Type B pancreatic cell (in vitro differentiated cells): ENCODE measurements around the gene ANK3. TPM values are rescaled to one million over a fixed set of nuclear protein-coding genes. Genes with fewer than 3 reads are reported as not detected.

Experiments
- DNase-seq: peaks from one replicate; pipeline ENCODE4 v3.0.0; 2021; ENCODE audit warnings: mixed read lengths; ENCODE audit not compliant: unreplicated experiment; ENCODE audit errors: extremely low spot score
- H3K27ac Mint-ChIP-seq: 2 replicates; pipeline ENCODE4 v1.8.0; 2021; ENCODE audit warnings: mild to moderate bottlenecking, mixed read lengths
- H3K27me3 Mint-ChIP-seq: 2 replicates; pipeline ENCODE4 v1.8.0; 2021; ENCODE audit warnings: mixed read lengths
- H3K36me3 Mint-ChIP-seq: 2 replicates; pipeline ENCODE4 v1.8.0; 2021; ENCODE audit warnings: mixed read lengths
- H3K4me1 Mint-ChIP-seq: one replicate; pipeline ENCODE4 v1.8.0; 2021; ENCODE audit warnings: mixed read lengths; ENCODE audit not compliant: unreplicated experiment
- H3K4me3 Mint-ChIP-seq: 2 replicates; pipeline ENCODE4 v1.8.0; 2021; ENCODE audit warnings: mild to moderate bottlenecking, mixed read lengths
- H3K9me3 Mint-ChIP-seq: 2 replicates; pipeline ENCODE4 v1.8.0; 2021; ENCODE audit warnings: mixed read lengths
- CTCF ChIP-seq: fragments of 200-600 bp; sonication (generic); conservative IDR thresholded peaks from 2 replicates; pipeline ENCODE4 v1.5.0; 2021; ENCODE audit warnings: antibody characterized with exemption, mild to moderate bottlenecking
- total RNA-seq: library from RNA; stranded (reverse); gene quantifications from 2 replicates; pipeline ENCODE4 v1.2.1, GENCODE V29; 2021; ENCODE audit warnings: low replicate concordance

The ANK3 gene
- total RNA-seq, 1 donor from 2014 or later = 90.2 TPM

GRCh38 chr10:60008816-60009215, 380.9 kb downstream of the ANK3 start:
- no peaks in the 10 kb centered on the region for H3K36me3 Mint-ChIP-seq
- H3K27ac Mint-ChIP-seq = no peak overlapping the region
- no peak overlapping the region for H3K4me3 Mint-ChIP-seq
- DNase-seq = no peak
- H3K27me3 Mint-ChIP-seq = no peaks in the 10 kb centered on the region
- TF ChIP-seq CTCF = no peak
- no peaks in the 10 kb centered on the region for H3K9me3 Mint-ChIP-seq
- no peaks in the 10 kb centered on the region for H3K4me1 Mint-ChIP-seq

- DNase-seq = no peak
- no peak overlapping the region for H3K4me3 Mint-ChIP-seq
- H3K27me3 Mint-ChIP-seq = no peaks in the 10 kb centered on the region
- no peak overlapping the region for H3K27ac Mint-ChIP-seq
- peaks cover 12% of the 10 kb centered on the region for H3K4me1 Mint-ChIP-seq
- TF ChIP-seq CTCF = no peak
- no peaks in the 10 kb centered on the region for H3K36me3 Mint-ChIP-seq
- no peaks in the 10 kb centered on the region for H3K9me3 Mint-ChIP-seq
Observed at GRCh38 chr10:60006062-60006461, 383.6 kb downstream of the ANK3 start.

GRCh38 chr10:60003651-60004523, 385.8 kb downstream of the ANK3 start:
- no peak for TF ChIP-seq CTCF
- Mint-ChIP-seq H3K4me3 (no peak overlapping the region), H3K27ac (no peak overlapping the region), H3K4me1 (peaks cover 12% of the 10 kb centered on the region), H3K36me3 (no peaks in the 10 kb centered on the region), H3K9me3 (no peaks in the 10 kb centered on the region), H3K27me3 (no peaks in the 10 kb centered on the region)
- no peak for DNase-seq

GRCh38 chr10:60000747-60001146, 388.9 kb downstream of the ANK3 start:
- Mint-ChIP-seq H3K36me3 (no peaks in the 10 kb centered on the region), H3K27me3 (no peaks in the 10 kb centered on the region), H3K9me3 (peaks cover 4% of the 10 kb centered on the region), H3K4me1 (peaks cover 26% of the 10 kb centered on the region), H3K27ac (no peak overlapping the region), H3K4me3 (no peak overlapping the region)
- DNase-seq = no peak
- no peak for TF ChIP-seq CTCF

GRCh38 chr10:59997827-59998525, 391.7 kb downstream of the ANK3 start:
- H3K9me3 Mint-ChIP-seq = peaks cover 4% of the 10 kb centered on the region
- no peak overlapping the region for H3K4me3 Mint-ChIP-seq
- peak overlapping the region; percentile 58 for H3K27ac Mint-ChIP-seq
- no peaks in the 10 kb centered on the region for H3K36me3 Mint-ChIP-seq
- no peak for TF ChIP-seq CTCF
- no peak for DNase-seq
- no peaks in the 10 kb centered on the region for H3K27me3 Mint-ChIP-seq
- H3K4me1 Mint-ChIP-seq = peaks cover 28% of the 10 kb centered on the region
